Measurements from ENCODE around the gene CHCHD6.

CHCHD6 gene

DNA sequence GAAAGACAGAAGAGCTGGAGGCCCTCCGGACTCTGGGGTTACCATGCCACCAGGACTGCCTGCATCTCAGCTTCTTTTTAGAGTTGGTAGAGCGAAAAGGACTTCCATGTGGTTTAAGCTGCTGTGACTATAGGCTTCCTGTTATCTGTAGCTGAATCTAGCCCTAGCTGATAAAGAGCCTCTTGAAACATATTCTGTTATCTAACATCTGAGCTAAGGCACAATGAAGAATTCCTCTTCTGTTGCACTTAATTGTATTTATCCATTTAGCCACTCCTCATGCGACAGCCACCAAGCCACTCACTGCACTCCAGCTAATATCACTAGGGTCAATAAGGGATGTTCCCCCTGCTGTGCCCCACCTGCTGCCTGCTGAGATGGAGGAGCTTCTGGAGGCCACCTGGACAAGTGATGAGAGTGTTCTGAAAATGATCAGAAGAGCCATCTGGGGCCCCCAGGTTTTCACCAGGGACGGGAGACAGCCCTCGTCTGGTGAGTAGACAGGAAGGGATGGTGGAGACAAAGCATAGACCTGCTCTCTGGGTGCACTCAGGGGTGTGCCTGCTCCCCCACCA lies 184.2 kb downstream of the CHCHD6 start:
- in situ Hi-C loops (cut with HindIII; ENCODE audit: low sequenced_read_pairs), result no loop called here

DNA sequence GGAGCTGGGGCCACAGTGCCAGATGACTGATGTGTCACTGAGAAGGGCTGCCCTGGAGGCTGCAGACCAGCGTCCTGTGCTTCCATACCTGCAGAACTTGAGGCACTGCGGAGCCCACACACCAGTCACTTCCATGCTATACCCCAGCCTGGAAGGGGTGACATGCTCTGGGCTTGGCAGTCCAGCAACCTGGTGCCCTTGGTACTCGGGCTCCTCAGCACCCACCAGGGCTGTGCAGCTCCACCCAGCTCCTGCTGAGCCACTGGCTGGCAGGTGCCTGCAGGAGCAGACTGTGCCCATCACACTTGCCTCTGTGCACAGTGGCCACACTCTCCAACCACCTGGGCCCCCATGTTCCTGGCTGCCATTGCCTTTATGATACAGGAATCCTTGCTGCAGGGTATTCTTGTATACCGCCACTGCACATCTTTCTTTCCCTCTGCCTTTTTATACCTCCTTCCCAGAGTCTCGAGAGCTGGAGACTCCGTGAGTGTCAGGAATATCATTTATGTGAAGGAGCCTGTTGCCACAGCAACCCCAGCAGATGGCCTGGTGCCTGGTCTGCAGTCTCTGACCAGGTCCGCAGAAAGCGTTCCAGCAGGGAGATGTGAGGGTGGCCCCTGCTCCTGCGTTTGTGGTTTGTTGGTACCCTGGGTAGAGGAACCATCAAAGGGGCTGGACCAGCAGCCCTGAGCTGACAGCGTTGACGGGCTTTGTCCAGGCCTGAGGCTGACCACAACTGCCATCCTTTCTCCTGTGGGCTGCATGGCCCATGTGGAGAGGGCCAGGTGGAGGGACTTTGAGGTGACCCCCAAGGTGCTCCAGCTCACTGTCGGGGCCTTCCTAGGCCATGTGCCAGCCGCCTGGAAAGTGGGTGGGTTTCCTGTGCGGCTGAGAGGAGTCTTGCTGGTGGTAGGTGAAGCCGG lies 185.5 kb downstream of the CHCHD6 start:
- in situ Hi-C loops (cut with HindIII; ENCODE audit: low sequenced_read_pairs), result no loop called here

DNA sequence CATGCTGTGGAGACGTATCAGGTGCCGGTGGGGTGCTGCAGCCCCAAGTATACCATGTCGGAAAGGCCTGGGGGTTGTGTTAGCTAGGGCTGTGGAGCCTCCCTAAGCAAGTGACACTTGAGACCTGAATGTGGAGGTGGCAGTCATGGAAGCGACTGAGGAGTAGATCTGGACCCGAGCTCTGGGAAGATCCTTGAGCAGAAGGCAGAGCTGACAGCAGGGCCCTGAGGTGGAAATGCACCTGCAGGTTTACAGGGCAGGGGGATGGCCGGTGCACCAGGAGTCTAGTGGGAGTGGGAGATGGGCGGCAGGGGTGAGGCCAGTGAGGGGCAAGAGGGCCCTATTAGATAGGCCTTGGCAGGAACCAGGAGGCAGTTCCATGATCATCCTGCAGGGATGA lies 187.1 kb downstream of the CHCHD6 start:
- in situ Hi-C loops (cut with HindIII; ENCODE audit: low sequenced_read_pairs), result no loop called here

DNA sequence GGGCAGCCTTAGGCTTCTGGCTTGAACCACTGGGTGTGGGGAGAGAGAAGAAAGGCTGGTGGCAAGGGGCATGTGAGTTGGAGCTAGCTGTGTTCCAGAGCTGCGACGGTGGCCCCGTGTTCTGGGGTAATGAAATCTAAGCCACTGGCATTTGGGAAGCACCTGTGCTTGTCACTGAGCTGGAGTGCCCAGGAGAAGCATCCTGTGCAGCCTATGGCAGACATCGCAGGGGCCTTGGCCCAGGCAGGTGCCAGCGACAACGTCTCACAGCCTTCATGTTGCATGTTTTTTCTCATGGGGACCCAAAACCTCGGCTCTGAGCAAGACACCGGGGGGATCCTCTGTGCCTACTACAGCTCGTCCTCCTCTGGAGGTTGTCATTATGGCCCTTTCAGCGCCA lies 187.8 kb downstream of the CHCHD6 start:
- in situ Hi-C loops (cut with HindIII; ENCODE audit: low sequenced_read_pairs), result no loop called here

DNA sequence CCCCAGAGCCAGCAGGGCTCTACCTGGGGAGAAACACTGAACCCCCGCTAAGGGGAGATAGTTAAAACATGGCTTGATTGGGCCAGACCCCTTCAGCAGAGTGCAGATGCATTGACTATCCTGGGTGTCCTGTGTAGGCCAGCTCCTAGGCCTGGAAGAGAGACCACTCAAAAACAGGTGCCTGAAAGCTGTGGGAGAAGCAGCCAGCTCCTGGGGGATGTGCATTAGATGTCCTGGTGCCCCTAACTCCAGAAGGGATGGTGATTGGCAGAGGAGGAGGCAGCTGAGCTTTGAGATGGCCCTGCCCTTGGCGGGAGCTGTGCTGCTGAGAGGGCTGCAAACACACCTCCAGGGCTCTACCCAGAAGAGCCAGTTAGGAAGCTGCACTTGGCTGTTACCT lies 189.6 kb downstream of the CHCHD6 start:
- in situ Hi-C loops (cut with HindIII; ENCODE audit: low sequenced_read_pairs), result no loop called here

DNA sequence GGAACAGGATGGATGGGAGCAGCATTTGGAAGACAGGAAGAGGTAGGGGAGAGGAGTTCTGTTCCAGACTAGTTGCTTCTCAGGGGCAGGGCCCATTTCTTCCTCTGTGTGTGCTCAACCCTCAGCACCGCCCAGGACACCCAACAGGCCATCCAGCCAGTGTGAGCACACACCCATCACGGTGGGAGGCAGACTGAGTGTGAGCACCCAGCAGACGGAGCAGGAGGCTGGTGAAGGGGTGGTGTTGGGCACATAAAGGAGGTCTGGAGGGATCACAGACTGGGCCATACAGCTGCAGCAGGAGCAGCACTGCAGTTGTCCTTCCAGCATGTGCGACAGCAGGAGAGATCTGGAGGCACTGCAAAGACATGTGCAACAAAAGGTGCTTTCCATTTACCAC lies 190.4 kb downstream of the CHCHD6 start:
- in situ Hi-C loops (cut with HindIII; ENCODE audit: low sequenced_read_pairs), result no loop called here

DNA sequence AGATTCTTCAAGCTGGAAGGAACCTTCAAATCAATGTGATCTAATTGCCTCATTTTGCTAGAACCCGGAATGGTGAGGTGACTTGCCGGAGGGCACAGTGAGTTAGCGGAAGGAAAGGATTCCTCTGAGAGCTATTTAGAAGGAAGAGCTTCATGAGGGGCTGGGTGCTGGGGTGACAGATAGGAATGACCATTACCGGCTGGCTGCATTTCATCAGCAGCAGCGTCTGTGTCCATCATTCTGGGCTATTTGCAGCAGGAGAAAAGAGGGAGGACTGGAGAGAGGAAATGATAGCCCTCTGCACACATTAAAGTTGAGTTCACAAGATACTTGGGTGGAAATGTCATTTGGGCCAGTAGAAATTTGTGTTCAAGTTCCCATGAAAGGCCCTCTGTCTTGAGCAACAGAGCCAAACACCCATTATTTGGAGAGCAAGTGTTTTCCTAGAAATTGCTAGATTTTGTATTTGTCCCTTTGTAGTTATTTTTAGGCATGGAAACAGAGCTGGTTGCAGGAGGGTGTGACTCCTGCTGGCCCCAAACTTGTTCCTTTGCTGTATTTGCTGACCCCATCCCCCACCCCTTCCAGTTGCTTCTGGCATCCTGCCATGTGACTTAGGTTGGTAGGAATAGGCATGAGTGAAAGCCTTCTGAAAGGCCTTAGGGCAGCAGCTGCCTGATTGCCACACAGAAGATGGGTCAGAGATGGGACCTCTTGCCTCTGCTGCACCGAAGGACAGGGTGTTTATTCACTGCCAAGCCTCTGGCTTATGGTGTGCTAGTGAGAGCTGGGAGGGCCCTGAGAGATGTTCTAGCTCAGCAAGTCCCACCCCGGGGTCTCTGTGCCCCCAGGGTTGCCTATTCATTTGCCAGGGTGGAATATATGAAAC lies 191.4 kb downstream of the CHCHD6 start:
- in situ Hi-C loops (cut with HindIII; ENCODE audit: low sequenced_read_pairs), result loop anchor here (5.0 kb wide), 1 partner anchor 48 kb away; no protein-coding TSS in a partner anchor

DNA sequence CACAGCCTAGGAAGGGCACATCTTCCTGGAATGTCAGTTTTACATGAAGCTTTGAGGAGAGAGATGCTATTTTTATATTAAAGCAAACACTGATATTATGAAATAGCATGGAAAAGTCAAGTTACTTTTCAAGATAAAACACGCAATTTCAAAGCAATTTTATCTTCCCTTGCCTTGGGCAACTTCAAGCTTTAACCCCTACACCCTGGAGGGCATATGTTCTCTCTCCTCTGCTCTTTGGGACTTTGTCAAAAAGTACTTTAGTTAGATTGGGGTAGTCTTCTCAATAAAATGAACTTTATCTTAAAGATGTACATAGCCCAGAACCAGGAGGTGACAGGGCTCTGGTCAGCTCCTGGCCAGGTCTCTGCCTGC lies 192.0 kb downstream of the CHCHD6 start:
- in situ Hi-C loops (cut with HindIII; ENCODE audit: low sequenced_read_pairs), result loop anchor here (5.0 kb wide), 1 partner anchor 49 kb away; no protein-coding TSS in a partner anchor

DNA sequence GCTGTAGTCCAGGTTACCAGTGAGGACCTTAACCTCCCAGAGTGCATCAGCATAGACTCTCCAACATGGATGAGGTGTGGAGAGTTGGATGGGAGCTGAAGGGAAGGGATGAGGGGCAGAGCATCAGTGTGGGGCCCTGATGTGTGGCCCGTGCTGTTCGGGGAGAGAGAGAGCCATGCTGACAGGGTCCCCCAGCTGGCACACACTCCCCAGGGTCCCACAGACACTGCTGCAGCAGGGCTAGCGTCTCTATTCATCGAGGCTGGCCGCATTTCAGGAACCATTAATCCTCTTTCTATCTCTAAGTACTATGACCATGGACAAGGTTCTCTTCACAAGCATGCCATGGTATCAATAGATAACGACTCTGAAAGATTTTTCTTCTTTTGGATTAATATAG lies 192.9 kb downstream of the CHCHD6 start:
- in situ Hi-C loops (cut with HindIII; ENCODE audit: low sequenced_read_pairs), result loop anchor here (5.0 kb wide), 1 partner anchor 50 kb away; no protein-coding TSS in a partner anchor

DNA sequence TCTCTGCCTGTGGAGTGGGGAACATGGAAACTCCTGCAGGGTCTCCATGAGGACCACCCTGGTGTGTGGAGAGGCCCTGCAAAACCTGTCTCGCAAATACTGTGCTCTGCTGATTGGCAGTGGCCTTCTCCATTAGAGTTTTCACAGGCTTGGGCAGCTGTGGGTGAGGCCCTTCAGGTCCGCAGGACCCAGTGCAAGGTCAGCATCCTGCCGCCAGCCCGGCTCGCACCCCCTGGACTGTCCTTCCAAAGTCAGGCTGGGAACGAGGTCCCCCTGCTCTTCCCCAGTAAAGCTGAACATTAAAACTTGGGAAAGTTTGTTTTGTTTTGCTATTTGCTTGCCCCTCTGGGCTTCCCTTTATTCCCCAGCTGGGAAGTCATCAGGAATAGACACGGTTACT lies 193.9 kb downstream of the CHCHD6 start:
- in situ Hi-C loops (cut with HindIII; ENCODE audit: low sequenced_read_pairs), result loop anchor here (5.0 kb wide), 1 partner anchor 51 kb away; no protein-coding TSS in a partner anchor

DNA sequence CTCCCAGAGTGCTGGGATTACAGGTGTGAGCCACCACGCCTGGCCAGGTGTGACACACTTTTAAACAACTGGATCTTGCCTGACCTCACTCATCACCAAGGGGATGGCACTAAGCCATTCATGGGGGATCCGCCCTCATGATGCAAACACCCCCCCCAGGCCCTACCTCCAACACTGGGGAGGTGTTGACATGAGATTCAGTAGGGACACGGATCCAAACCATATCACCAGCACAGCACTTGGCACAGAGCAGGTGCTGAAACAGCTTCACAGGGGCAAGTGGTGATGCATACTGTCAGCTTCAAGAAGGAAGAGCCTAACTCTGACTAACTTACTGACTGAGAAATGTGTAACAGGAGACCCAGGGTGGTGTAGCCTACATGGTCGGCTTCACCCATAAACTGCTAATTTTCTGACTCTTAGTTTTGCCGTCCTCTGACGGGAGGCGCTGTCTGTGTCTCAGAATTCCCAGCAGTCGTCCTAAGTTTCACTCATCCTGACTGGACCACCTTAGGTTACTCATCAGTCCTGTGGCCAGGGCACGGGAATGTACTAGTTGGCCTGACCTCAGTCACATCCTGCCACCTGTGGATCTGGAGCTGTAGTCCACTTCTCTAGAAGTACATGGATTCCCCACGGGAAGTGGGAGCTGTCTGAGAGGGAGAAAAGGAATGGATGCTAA lies 197.0 kb downstream of the CHCHD6 start:
- in situ Hi-C loops (cut with HindIII; ENCODE audit: low sequenced_read_pairs), result no loop called here

DNA sequence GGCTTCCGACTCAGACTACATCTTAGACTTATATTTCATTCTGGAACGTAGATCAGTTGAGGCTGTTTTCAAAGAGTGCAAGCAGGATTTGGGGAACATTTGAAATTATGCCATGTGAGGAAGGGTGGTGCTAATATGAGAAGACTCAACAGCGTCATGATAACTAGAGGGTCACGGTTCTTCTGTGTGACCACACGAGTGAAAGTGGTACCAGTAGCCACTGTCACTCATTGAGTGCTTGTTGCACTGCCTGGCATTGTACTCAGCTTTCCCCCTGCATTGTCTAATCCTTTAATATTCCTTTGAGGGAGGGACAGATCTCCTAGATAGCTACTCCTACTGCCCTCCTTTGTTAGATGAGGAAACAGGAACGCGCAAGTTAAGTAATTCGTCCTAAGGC lies 197.6 kb downstream of the CHCHD6 start:
- in situ Hi-C loops (cut with HindIII; ENCODE audit: low sequenced_read_pairs), result no loop called here

DNA sequence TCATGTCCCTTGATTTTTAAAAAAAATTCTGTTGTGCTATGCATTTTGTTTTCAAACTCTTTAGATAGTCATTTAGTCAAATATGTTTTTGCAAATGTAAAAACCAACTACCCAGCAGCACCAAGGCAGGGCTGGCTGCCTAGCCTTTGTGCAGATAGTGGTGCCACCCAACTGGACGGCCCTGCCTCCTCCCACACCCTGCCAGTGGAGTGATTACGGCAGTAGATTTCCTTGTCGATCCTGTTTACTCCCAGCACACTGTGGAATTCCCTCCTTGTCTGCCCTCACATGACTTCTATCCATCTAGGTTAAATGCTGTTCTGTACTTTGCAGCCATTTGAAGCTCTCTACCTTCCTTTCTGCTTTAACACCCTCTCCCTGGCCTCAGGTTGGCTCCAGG lies 199.5 kb downstream of the CHCHD6 start:
- in situ Hi-C loops (cut with HindIII; ENCODE audit: low sequenced_read_pairs), result no loop called here

DNA sequence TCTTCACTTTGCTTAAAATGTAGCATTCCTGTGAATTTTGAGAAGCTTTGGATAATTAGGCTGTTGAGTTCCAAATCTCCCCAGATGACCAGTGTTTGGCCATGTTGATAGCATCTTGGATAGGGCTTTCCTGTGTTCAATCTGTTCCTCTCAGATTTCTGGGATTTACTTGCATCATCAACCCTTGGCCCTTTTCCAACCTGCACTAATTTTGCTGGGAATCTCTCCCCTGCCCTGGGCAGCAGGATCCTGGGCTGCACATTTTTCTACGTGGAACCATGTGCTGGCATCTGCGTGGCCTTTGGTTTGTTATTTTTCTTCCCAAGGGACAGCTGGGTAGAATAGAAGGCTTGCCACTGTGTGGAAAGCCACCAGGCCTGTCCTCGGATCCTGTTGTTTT lies 203.5 kb downstream of the CHCHD6 start:
- in situ Hi-C loops (cut with HindIII; ENCODE audit: low sequenced_read_pairs), result no loop called here

DNA sequence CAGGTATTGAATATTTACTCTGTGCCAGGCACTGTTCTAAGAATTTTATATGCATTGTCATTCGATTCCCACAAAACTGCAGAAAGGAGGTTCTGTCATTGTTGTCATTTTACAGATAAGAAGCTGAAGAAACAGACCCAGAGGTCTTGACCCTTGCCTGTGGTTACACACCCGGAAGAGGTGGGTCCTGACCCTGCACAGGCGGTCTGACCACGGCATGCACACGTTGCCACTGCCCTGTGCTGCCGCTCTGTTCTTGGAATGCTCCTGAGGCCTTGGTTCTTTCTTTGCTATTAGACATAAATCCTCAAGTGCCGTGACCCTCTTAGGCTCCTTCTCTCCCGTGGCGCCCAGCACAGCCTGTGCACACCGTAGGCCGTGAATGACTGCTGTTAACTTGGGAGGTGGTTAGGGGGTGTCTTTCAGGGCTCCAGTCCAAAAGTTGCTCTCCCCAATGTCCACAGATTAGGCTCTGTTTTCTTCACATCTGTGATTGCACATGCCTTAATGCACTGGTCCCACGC lies 204.8 kb downstream of the CHCHD6 start:
- in situ Hi-C loops (cut with HindIII; ENCODE audit: low sequenced_read_pairs), result no loop called here

DNA sequence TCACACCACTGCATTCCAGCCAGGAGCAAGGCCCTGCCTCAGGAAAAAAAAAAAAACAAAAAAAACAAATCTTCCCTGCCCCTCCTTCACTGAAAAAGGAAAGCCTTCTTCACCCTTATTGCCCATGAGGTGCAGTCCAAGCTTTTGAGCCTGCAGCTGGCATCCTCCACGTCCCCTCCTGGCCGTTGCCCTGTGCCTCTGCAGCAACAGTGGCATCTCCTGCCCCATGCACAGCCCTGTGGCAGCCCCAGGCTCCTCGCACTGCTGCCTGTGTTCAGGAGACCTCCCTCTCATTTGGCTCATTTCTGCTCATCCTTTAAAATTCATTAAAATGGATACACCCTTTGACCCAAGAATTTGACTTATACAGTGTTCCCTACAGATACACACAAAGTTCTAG lies 206.2 kb downstream of the CHCHD6 start:
- in situ Hi-C loops (cut with HindIII; ENCODE audit: low sequenced_read_pairs), result no loop called here

DNA sequence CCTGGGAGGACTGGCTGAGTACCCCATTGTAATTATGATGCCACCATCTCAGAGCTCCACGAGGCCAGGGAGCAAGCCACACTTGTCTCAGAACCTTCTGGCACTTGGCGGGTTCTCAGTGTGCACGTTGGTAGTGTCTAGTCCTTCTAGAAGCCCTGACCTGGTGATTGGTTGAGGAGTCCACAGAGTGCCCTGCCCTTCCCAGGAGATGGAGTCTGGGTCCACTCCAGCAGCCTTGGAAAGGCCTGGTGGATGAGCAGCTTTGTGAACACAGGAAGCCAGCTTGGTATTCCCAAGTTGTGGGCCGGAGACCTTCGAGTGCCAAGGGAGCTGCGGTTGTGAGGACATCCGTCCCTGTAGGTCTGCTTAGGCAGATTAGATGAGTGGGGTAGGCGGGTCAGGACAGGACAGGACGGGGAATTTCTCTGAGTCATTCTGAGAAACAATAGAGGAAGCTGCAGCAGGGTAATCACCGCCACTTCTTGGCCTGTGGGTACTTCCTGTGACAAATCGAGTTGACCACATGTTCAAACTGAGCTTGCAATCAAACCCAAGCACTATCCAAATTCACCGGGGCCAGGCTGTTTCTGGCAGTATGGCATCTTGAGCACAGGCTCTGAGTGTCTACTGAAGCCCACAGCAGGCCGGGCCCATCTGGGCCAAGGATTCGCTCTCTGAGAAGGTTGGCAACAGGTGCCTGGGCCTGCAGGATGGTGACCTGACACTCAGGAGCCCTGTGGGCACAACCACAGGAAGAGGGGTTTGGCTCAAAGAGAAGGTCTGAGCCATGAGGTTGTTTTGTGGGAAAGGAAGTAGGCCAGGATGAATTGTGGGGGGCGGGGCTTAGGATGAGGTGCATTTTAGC lies 207.4 kb downstream of the CHCHD6 start:
- in situ Hi-C loops (cut with HindIII; ENCODE audit: low sequenced_read_pairs), result no loop called here

DNA sequence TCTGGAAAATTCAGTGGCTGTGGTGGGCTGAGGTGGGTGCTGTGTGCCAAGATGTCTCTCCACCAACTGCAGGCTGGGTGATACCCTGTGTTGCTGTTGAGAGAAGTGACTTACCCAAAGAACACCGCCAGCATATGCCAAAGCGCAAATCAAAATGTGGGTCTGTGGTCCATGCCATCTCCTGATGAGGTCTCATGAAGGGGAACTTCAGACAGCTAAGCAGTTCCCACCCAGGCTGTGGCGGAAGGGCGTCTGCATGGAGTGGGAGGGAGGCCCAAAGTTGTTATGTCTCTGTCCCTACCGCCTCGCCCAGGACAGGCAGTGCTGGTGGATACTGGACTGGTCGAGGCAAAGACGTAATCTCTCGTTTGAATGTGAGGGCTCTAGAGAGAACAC lies 208.0 kb downstream of the CHCHD6 start:
- in situ Hi-C loops (cut with HindIII; ENCODE audit: low sequenced_read_pairs), result no loop called here

DNA sequence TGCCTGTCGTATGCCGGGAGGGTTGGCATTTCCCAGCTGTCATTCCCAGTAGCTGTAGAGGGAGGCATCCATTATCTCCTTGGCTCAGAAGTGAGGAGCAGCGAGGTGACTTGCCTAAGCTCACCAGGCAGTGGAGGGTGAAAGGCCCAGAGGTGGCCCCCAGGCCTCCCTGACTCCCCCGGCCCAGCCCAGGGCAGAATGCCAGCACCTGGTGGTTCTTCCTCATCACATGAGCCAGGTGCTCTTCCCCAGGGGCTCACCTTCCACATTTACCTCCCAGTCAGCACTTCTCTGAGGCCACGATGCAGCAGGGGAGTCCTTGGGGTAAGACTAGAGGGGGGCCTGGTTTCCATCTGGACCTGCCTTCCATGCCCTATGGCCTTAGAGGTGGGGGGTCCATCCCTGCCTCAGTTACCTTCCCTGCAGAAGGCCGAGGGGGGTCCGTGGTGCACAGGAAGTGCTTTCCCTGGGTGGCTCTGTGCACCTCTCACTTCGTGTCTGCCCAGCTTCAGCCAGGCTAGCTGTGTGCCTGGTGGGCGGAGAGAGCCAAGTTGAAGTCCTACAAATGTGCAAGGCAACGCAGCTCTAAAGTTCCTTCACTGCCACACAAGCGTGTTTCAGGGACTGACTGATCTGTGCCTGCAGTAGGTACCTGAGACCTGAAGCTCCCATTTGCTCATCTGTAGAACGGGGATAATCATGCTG lies 208.6 kb downstream of the CHCHD6 start:
- in situ Hi-C loops (cut with HindIII; ENCODE audit: low sequenced_read_pairs), result no loop called here

Measured in DLD1 (cell line).